Sigmoid colon (tissue), 4 donors: Measurements from ENCODE around the gene CEACAM16.

Experiments
- CTCF ChIP-seq, 4 experiments: fragments of 450-650 bp in 3 of 4; fragments of 200-600 bp in 1 of 4; IDR thresholded peaks; one replicate each; pipeline ENCODE4 v1.5.1; 2016 to 2019; ENCODE audit warnings: antibody characterized with exemption in 4 of 4, mild to moderate bottlenecking in 3 of 4, moderate library complexity in 2 of 4
- EP300 ChIP-seq, 4 donors: sonication (generic); formaldehyde crosslinking; IDR thresholded peaks; one replicate each; pipeline ENCODE4 v1.6.1; 2017; ENCODE audit warnings: antibody characterized with exemption in 4 of 4
- POLR2A ChIP-seq, 2 donors: fragments of 450-650 bp; IDR thresholded peaks; one replicate each; pipeline ENCODE4 v1.6.1; 2016; ENCODE audit warnings: antibody characterized with exemption in 2 of 2, mild to moderate bottlenecking in 2 of 2, moderate library complexity in 2 of 2
- POLR2AphosphoS5 ChIP-seq, 4 donors: sonication (generic); formaldehyde crosslinking; IDR thresholded peaks; one replicate each; pipeline ENCODE4 v1.6.1; 2017; ENCODE audit warnings: antibody characterized with exemption in 4 of 4

DNA sequence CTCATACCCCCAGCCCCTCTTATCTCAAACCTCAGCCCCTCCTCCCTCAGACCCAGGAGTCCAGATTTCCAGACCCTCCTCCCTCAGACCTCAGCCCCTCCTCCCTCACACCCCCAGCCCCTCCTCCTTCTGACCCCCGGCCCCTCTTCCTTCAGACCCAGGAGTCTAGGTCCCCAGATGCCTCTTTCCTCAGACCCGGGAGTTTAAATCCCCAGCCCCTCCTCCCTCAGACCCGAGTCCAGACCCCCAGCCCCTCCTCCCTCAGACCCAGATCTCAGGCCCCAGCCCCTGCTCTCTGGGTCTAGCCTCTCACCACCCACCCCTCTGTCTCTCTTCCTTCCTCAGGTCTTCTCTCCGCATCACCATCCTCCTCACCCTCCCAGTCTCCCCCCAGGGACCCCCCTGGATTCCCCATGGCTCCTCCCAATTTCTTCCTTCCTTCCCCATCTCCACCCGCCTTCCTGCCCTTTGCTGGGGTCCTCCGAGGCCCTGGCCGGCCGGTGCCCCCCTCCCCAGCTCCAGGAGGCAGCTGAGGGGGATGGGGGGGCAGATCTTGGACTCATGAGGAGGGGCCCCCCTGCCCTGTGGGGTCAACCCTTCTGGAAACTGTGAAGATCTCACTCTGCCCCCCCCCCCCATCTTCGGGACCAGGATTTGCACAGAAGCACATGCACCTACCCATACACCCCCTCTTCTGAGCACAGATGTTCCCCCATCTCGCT lies 60.3 kb downstream of the CEACAM16 start:
- no peak for TF ChIP-seq CTCF (IDR thresholded peaks at IDR 0.05)
- TF ChIP-seq POLR2AphosphoS5 (IDR thresholded peaks at IDR 0.05) = no peak
- no peak for TF ChIP-seq EP300 (IDR thresholded peaks at IDR 0.05)
- TF ChIP-seq POLR2A (IDR thresholded peaks at IDR 0.05) = no peak
